ENCODE results near the gene PXDN.

DNA sequence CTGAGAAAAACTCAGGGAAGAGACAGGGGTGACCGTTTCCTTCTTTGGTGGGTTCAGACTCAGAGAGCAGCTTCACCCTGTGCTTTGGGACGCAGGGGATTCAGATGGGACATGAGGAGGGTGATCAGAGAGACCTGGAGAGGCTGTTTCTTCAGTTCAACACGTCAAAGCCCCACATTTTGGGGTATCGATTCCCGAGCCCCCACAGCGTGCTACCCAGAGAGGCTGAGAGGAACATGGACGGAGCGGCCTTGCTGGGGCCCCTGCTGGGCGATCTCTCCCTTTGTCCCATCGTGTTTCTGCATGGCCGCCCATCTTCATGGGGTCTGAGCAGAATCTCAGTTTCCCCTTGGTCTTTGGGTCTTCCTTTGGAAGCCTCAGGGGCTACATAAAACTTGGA is 38.2 kb upstream of the PXDN start:
- no peak for TF ChIP-seq POLR2A (IDR thresholded peaks at IDR 0.05; ENCODE audit: extremely low read depth, insufficient read length)
- TF ChIP-seq, protein P1, sequence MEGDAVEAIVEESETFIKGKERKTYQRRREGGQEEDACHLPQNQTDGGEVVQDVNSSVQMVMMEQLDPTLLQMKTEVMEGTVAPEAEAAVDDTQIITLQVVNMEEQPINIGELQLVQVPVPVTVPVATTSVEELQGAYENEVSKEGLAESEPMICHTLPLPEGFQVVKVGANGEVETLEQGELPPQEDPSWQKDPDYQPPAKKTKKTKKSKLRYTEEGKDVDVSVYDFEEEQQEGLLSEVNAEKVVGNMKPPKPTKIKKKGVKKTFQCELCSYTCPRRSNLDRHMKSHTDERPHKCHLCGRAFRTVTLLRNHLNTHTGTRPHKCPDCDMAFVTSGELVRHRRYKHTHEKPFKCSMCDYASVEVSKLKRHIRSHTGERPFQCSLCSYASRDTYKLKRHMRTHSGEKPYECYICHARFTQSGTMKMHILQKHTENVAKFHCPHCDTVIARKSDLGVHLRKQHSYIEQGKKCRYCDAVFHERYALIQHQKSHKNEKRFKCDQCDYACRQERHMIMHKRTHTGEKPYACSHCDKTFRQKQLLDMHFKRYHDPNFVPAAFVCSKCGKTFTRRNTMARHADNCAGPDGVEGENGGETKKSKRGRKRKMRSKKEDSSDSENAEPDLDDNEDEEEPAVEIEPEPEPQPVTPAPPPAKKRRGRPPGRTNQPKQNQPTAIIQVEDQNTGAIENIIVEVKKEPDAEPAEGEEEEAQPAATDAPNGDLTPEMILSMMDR (IDR thresholded peaks at IDR 0.05; ENCODE audit: low read depth, low read length) = no peak
- TF ChIP-seq, protein P2, sequence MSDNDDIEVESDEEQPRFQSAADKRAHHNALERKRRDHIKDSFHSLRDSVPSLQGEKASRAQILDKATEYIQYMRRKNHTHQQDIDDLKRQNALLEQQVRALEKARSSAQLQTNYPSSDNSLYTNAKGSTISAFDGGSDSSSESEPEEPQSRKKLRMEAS (IDR thresholded peaks at IDR 0.05; ENCODE audit: low read depth, low read length) = no peak
